ENCODE results near the gene CFAP43. TPM values are rescaled to one million over a fixed set of nuclear protein-coding genes. Genes with fewer than 3 reads are reported as not detected.

The CFAP43 gene
- total and polyA plus RNA-seq, 9 of the 15 experiments (the other 6 are each of a cell fraction or from before 2014, with no cell fraction given), result 0.07 to 0.86 (median 0.11) TPM; not detected in 1

- TF ChIP-seq, protein P1, sequence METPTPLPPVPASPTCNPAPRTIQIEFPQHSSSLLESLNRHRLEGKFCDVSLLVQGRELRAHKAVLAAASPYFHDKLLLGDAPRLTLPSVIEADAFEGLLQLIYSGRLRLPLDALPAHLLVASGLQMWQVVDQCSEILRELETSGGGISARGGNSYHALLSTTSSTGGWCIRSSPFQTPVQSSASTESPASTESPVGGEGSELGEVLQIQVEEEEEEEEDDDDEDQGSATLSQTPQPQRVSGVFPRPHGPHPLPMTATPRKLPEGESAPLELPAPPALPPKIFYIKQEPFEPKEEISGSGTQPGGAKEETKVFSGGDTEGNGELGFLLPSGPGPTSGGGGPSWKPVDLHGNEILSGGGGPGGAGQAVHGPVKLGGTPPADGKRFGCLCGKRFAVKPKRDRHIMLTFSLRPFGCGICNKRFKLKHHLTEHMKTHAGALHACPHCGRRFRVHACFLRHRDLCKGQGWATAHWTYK (CRISPR knock-in tag; IDR thresholded peaks at IDR 0.05), result no peak
- TF ChIP-seq FIP1L1 (IDR thresholded peaks at IDR 0.05; ENCODE audit: low read depth, low read length, poor library complexity, severe bottlenecking) (no peak), RBM22 (IDR thresholded peaks at IDR 0.05; ENCODE audit: low read depth, low read length, poor library complexity, severe bottlenecking) (no peak), POLR3G (IDR thresholded peaks at IDR 0.05; ENCODE audit: extremely low read depth, insufficient read length, insufficient replicate concordance) (no peak), MTA2 (IDR thresholded peaks at IDR 0.05; ENCODE audit: low read depth) (no peak)
- TF ChIP-seq, protein P2, sequence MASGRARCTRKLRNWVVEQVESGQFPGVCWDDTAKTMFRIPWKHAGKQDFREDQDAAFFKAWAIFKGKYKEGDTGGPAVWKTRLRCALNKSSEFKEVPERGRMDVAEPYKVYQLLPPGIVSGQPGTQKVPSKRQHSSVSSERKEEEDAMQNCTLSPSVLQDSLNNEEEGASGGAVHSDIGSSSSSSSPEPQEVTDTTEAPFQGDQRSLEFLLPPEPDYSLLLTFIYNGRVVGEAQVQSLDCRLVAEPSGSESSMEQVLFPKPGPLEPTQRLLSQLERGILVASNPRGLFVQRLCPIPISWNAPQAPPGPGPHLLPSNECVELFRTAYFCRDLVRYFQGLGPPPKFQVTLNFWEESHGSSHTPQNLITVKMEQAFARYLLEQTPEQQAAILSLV (tag; IDR thresholded peaks at IDR 0.05), result no peak
Measured at GRCh38 chr10:104208730-104209129, 23.4 kb downstream of the CFAP43 start (continued).

GRCh38 chr10:104202231-104202630 is 29.9 kb downstream of the CFAP43 start:
- no peak overlapping the region for H2AFZ ChIP-seq (ENCODE audit: low read depth, low read length)
- intact Hi-C loops (cut with micrococcal nuclease), result no loop called here
- ChIA-PET POLR2A (no interaction called here), CTCF (ENCODE audit: low intra/inter-chr PET ratio) (no interaction called here)
- 13% methylated on average over 2 of the region's 2 CpGs for WGBS (ENCODE audit: insufficient coverage, low coverage, missing lambda C conversion rate)
- H3K79me2 ChIP-seq (ENCODE audit: control insufficient read depth, insufficient read depth, low read length), result no peaks in the 10 kb centered on the region
- in situ Hi-C loops (cut with MboI), result loop anchor here (10.0 kb wide), 2 partner anchors 307 to 487 kb away; no protein-coding TSS in a partner anchor
- no peak overlapping the region for H3K9ac ChIP-seq (ENCODE audit: insufficient read depth in 1 of 2, low read depth in 2 of 2, low read length in 2 of 2)
- no TSS peak for BruUV-seq (replicated peaks)
- H3K27ac ChIP-seq (ENCODE audit: extremely low read depth, low read depth, low read length), result no peak overlapping the region
- no peaks in the 10 kb centered on the region for H3K9me3 ChIP-seq (replicated peaks; ENCODE audit: control insufficient read depth, insufficient read depth, low read depth, low read length)
- DNase-seq (ENCODE audit: extremely low read depth in 1 of 4, low spot score in 3 of 4), result no peak
- H4K20me1 ChIP-seq (replicated peaks; ENCODE audit: control insufficient read depth, insufficient read depth, low read length), result no peaks in the 10 kb centered on the region
- H3K27me3 ChIP-seq (ENCODE audit: control insufficient read depth in 2 of 2, insufficient read depth in 2 of 2, low read length in 2 of 2), result no peaks in the 10 kb centered on the region
- no peak for ATAC-seq
- H3K4me1 ChIP-seq (replicated peaks in 1 of 2; ENCODE audit: control insufficient read depth in 2 of 2, insufficient read depth in 2 of 2, low read length in 2 of 2), result no peaks in the 10 kb centered on the region
- no peak overlapping the region for H3K4me3 ChIP-seq
- H3K4me2 ChIP-seq (ENCODE audit: insufficient read depth, low read length), result no peak overlapping the region
- H3K36me3 ChIP-seq (ENCODE audit: control insufficient read depth, insufficient read depth, low read length), result no peaks in the 10 kb centered on the region
- H3K9me1 ChIP-seq (ENCODE audit: control insufficient read depth, insufficient read depth, low read length), result no peaks in the 10 kb centered on the region
- no peak for FAIRE-seq
- no peak for TF ChIP-seq C11orf30 (IDR thresholded peaks at IDR 0.05; ENCODE audit: low read depth)
- TF ChIP-seq, protein P3, sequence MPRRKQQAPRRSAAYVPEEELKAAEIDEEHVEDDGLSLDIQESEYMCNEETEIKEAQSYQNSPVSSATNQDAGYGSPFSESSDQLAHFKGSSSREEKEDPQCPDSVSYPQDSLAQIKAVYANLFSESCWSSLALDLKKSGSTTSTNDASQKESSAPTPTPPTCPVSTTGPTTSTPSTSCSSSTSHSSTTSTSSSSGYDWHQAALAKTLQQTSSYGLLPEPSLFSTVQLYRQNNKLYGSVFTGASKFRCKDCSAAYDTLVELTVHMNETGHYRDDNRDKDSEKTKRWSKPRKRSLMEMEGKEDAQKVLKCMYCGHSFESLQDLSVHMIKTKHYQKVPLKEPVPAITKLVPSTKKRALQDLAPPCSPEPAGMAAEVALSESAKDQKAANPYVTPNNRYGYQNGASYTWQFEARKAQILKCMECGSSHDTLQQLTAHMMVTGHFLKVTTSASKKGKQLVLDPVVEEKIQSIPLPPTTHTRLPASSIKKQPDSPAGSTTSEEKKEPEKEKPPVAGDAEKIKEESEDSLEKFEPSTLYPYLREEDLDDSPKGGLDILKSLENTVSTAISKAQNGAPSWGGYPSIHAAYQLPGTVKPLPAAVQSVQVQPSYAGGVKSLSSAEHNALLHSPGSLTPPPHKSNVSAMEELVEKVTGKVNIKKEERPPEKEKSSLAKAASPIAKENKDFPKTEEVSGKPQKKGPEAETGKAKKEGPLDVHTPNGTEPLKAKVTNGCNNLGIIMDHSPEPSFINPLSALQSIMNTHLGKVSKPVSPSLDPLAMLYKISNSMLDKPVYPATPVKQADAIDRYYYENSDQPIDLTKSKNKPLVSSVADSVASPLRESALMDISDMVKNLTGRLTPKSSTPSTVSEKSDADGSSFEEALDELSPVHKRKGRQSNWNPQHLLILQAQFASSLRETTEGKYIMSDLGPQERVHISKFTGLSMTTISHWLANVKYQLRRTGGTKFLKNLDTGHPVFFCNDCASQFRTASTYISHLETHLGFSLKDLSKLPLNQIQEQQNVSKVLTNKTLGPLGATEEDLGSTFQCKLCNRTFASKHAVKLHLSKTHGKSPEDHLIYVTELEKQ (CRISPR knock-in tag; IDR thresholded peaks at IDR 0.05), result no peak
- TF ChIP-seq RBM25 (IDR thresholded peaks at IDR 0.05; ENCODE audit: low read depth, low read length, severe bottlenecking), result no peak
- TF ChIP-seq ESRRA (IDR thresholded peaks at IDR 0.05; ENCODE audit: borderline replicate concordance, low read depth), result no peak
- TF ChIP-seq SNRNP70 (optimal IDR thresholded peaks at IDR 0.05; ENCODE audit: low read depth, low read length), result no peak
- TF ChIP-seq NFE2 (IDR thresholded peaks at IDR 0.05; ENCODE audit: low read depth), result no peak
- TF ChIP-seq SUPT5H (IDR thresholded peaks at IDR 0.05), result no peak
- TF ChIP-seq, protein P4, sequence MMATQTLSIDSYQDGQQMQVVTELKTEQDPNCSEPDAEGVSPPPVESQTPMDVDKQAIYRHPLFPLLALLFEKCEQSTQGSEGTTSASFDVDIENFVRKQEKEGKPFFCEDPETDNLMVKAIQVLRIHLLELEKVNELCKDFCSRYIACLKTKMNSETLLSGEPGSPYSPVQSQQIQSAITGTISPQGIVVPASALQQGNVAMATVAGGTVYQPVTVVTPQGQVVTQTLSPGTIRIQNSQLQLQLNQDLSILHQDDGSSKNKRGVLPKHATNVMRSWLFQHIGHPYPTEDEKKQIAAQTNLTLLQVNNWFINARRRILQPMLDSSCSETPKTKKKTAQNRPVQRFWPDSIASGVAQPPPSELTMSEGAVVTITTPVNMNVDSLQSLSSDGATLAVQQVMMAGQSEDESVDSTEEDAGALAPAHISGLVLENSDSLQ (IDR thresholded peaks at IDR 0.05), result no peak
- TF ChIP-seq CTBP1 (IDR thresholded peaks at IDR 0.05; ENCODE audit: borderline replicate concordance), result no peak
- no peak for TF ChIP-seq ZKSCAN8 (CRISPR knock-in tag; IDR thresholded peaks at IDR 0.05)
